HL-60/S4 treated with retinoic acid at 250 ng/mL for 4 days and 3 days (cell line): ENCODE measurements around the gene MSRB2.
"Not testable (repeated sequence)": the region's sequence is repeated elsewhere in the genome, so short reads cannot be mapped to it uniquely, and the experiment has no call there.

Experiments
- in situ Hi-C: fragments of 300-500 bp; cut with MboI; formaldehyde crosslinking; loops from 2 replicates; pipeline ENCODE4 v1.7.0; 2022; ENCODE audit warnings: low sequenced_read_pairs

The MSRB2 gene

GRCh38 chr10:23069019-23069815 lies 26.2 kb upstream of the MSRB2 start:
- in situ Hi-C loops = no loop called here

GRCh38 chr10:23070092-23070912 lies 25.1 kb upstream of the MSRB2 start:
- in situ Hi-C loops = not testable (repeated sequence)

GRCh38 chr10:23070913-23071218 lies 24.5 kb upstream of the MSRB2 start:
- in situ Hi-C loops = no loop called here

- in situ Hi-C loops = not testable (repeated sequence)
These were observed 22.8 kb upstream of the MSRB2 start for GRCh38 chr10:23072593-23072992.

- in situ Hi-C loops = no loop called here
These were observed 21.9 kb upstream of the MSRB2 start for GRCh38 chr10:23073527-23073926.

- in situ Hi-C loops = no loop called here
These were observed 19.7 kb upstream of the MSRB2 start for GRCh38 chr10:23075672-23076071.

GRCh38 chr10:23078114-23078513 lies 17.3 kb upstream of the MSRB2 start:
- in situ Hi-C loops = no loop called here

- in situ Hi-C loops = no loop called here
These were observed 15.7 kb upstream of the MSRB2 start for GRCh38 chr10:23079700-23080099.

GRCh38 chr10:23080262-23080661 lies 15.1 kb upstream of the MSRB2 start:
- in situ Hi-C loops = no loop called here

- in situ Hi-C loops = no loop called here
These were observed 14.1 kb upstream of the MSRB2 start for GRCh38 chr10:23081221-23081750.

- in situ Hi-C loops = no loop called here
These were observed 13.5 kb upstream of the MSRB2 start for GRCh38 chr10:23081891-23082290.

- in situ Hi-C loops = no loop called here
These were observed 6.8 kb upstream of the MSRB2 start for GRCh38 chr10:23088609-23089008.

- in situ Hi-C loops = no loop called here
These were observed 484 bp upstream of the MSRB2 start for GRCh38 chr10:23094786-23095403.

GRCh38 chr10:23095966-23096801 lies 805 bp downstream of the MSRB2 start:
- in situ Hi-C loops = no loop called here

- in situ Hi-C loops = no loop called here
These were observed 1.6 kb downstream of the MSRB2 start for GRCh38 chr10:23096802-23097549.

- in situ Hi-C loops = no loop called here
These were observed 3.7 kb downstream of the MSRB2 start for GRCh38 chr10:23099079-23099478.

GRCh38 chr10:23099816-23100215 lies 4.4 kb downstream of the MSRB2 start:
- in situ Hi-C loops = no loop called here

GRCh38 chr10:23100331-23101030 lies 5.1 kb downstream of the MSRB2 start:
- in situ Hi-C loops = no loop called here

GRCh38 chr10:23106331-23107072 lies 11.1 kb downstream of the MSRB2 start:
- in situ Hi-C loops = no loop called here
